ENCODE measurements around the gene PC.

- TF ChIP-seq CTCF (IDR thresholded peaks at IDR 0.05; ENCODE audit: insufficient read depth, low read depth, low read length): no peak
- TF ChIP-seq EZH2 (IDR thresholded peaks at IDR 0.05; ENCODE audit: insufficient read depth, low read length): no peak
Measured at GRCh38 chr11:67002297-67002913, 44.2 kb upstream of the PC start.

Measured in astrocyte (in vitro differentiated cells and primary cell).